ENCODE measurements around the gene SPRR2A.
"Not testable (repeated sequence)": the region's sequence is repeated elsewhere in the genome, so short reads cannot be mapped to it uniquely, and the experiment has no call there.

Gene SPRR2A

GRCh38 chr1:153057375-153057774 lies at the start of gene SPRR2A:
Gene SPRR2A (minus strand): TSS chr1:153057512. CDS start chr1:153056735, 777 bp downstream.
- DNase-seq, result no peak
- no peak for ATAC-seq

- no peak for ATAC-seq
- DNase-seq, result no peak
Observed at GRCh38 chr1:153100245-153100644, 42.9 kb upstream of the SPRR2A start.

DNA sequence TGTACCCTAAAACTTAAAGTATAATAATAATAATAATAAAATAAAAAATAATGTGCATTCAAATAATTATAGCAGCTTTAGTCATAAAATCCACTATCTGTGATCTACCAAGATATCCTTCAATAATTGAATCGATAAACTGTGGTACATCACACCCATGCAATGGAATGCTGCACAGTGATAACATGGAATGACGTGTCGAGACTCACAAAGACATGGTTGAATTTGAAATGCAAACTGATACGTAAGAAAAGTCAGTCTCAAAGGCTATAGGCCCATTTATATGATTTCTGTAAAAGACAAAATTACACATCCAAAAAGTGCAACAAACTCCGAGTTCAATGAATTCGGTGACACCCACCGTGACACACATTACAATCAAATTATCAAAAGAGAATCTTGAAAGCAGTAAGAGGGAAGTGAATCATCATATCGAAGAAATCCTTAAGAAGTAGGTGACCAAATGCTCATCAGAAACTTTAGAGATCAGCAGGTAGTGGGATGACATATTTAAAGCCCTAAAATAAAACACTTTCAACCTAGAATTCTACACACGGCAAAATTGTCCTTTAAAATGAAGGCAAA lies 42.2 kb upstream of the SPRR2A start:
- ATAC-seq (no peak), DNase-seq (no peak)

GRCh38 chr1:153095764-153096163 lies 38.5 kb upstream of the SPRR2A start:
- ATAC-seq, result no peak
- DNase-seq, result no peak

- ATAC-seq (no peak), DNase-seq (no peak)
Observed at GRCh38 chr1:153094426-153094825, 37.1 kb upstream of the SPRR2A start, which contains the start of gene SPRR2E. Gene SPRR2E (minus strand): TSS chr1:153094526. CDS start chr1:153093751, 775 bp downstream.

DNA sequence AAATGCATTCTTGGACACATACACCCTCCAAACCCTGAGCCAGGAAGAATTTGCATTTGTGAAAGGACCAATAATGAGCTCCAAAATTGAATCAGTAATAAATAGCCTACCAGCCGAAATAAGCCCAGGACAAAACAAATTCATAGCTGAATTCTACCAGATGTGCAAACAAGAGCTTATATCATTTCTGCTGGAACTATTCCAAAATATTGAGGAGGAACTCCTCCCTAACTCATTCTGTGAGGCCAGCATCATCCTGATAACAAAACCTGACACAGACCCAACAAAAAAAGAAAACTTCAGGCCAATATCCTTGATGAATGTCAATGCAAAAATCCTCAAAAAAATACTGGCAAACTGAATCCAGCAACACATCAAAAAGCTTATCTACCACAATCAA lies 30.3 kb upstream of the SPRR2A start:
- DNase-seq (no peak), ATAC-seq (no peak)

DNA sequence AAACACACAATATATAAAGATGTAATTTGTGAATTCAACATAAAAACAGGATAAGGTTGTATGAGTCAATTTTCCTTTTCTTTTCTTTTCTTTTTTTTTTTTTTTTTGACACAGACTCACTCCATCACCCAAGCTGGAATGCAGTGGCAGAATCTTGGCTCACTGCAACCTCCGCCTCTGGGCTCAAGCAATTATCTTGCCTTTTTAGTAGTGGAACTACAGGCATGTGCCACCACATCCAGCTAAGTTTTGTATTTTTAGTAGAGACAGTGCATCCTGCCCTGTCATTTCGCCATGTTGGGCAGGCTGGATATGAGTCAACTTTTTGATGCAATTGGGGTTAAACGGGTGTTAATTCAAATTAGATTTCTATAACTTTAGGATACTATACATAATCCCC lies 24.4 kb upstream of the SPRR2A start:
- no peak for ATAC-seq
- no peak for DNase-seq

- no peak for DNase-seq
Observed at GRCh38 chr1:153072806-153073726, 15.8 kb upstream of the SPRR2A start.

DNA sequence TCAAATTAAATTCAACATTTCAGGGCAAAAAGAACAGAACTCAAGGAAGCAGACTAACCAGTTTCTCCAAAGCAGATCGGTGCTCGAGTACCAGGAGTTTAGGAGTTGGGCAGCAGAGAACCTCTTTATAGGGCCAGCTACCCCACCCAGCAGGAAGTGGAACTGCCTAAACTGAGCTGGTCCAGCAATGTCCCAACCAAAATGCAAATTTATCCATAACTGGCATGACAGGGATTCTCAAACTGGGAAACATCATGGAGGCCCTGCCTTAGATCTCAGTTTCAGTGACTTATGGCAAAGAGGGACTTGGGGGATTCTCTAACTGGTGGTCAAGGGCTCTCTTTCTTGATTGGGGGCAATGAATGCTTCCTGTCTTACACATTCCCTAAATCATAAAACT lies 14.2 kb upstream of the SPRR2A start, which contains the start of gene SPRR2B:
TSS of gene SPRR2B (minus strand) at position 101 of the 400 bp plus-strand sequence. CDS start 772 bp downstream, outside the sequence.
- DNase-seq, result no peak
- no peak for ATAC-seq

More at GRCh38 chr1:153072806-153073726, 15.8 kb upstream of the SPRR2A start:
- no peak for ATAC-seq

GRCh38 chr1:153070243-153070642 lies 12.9 kb upstream of the SPRR2A start:
- ATAC-seq (no peak), DNase-seq (no peak)

DNA sequence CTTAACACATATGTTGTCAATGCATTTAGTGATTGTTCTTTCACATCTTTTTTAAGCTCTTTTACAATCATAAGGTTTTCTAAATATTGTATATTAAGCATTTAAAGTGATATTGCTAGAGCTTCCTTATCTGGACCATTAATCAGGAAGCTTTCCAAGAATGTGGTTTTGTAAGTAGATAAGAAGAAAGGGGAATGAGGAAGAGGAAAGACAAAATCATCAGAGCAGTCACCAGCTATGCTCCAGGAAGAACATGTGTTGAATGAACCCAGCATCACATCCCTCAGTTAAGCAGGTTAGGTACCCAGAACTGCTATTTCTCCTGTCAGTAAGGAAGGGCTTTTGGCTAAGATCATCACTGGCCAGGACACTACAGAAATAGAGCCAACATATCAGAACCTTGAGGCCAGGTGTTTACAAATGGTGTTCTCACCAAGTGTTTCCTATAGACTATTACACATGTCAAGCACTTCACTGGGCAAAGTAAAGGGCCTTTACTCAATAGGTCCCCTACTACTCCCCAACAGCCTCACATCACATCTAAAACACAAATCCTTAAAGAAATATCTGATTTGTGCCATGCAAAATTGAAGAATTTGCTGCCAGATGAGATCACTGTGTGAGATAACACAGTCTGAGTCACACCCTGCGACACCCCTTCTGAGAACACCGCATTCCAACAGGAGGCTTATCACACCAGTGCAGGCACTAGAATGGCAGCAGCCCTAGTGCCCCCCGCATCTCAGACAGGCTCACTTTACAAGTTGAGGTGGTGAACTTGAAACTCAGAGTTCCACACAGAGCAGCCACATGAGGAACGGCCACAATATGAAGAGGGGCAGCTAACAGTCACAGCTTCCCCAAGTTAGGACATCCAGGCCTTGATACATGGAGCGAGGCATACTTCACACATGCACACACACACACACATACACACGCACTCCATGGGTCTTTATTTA lies 1.8 kb upstream of the SPRR2A start:
- ATAC-seq, result no peak
- DNase-seq, result no peak

GRCh38 chr1:153058154-153058553 lies 842 bp upstream of the SPRR2A start:
- DNase-seq, result no peak
- ATAC-seq, result no peak

DNA sequence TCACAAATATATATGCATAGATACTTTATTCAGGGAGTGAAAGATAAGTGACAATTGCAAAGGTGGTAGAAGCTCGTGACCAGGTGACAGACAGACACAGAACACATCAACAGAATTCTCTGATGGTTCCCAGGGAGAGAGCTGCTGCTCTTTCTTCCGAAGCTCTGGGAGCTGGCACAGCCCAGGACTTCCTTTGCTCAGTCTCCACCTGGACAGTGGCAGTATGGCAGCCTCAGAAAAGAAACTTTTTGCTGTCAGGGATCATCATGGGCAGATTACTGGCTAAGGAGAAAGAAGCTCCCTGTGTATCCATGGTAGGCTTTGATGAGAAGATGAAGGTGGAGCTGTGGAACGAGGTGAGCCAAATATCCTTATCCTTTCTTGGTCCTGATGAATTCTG lies 1.2 kb downstream of the SPRR2A start:
- not testable (repeated sequence) for ATAC-seq, DNase-seq

GRCh38 chr1:153049211-153049610 lies 8.1 kb downstream of the SPRR2A start:
- DNase-seq, result no peak
- ATAC-seq, result no peak

GRCh38 chr1:153040950-153041631 lies 16.2 kb downstream of the SPRR2A start, which contains the start of gene SPRR2D:
Gene SPRR2D (minus strand): TSS chr1:153041120. CDS start chr1:153040346, 774 bp downstream.
- no peak for ATAC-seq
- no peak for DNase-seq

DNA sequence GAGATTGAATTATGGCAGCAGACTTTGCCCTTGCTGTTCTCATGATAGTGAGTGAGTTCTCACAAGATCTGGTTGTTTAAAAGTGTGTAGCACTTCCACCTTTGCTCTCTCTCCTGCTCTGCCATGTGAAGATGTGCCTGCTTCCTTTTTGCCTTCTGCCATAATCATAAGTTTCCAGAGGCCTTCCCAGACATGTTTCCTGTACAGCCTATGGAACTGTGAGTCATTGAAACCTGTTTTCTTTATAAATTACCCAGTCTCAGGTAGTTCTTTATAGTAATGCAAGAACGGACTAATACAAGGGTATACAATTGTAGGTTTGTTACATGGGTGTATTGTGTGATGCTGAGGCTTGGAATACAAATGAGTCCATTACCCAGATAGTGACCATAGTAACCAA lies 22.1 kb downstream of the SPRR2A start:
- DNase-seq (no peak), ATAC-seq (no peak)

DNA sequence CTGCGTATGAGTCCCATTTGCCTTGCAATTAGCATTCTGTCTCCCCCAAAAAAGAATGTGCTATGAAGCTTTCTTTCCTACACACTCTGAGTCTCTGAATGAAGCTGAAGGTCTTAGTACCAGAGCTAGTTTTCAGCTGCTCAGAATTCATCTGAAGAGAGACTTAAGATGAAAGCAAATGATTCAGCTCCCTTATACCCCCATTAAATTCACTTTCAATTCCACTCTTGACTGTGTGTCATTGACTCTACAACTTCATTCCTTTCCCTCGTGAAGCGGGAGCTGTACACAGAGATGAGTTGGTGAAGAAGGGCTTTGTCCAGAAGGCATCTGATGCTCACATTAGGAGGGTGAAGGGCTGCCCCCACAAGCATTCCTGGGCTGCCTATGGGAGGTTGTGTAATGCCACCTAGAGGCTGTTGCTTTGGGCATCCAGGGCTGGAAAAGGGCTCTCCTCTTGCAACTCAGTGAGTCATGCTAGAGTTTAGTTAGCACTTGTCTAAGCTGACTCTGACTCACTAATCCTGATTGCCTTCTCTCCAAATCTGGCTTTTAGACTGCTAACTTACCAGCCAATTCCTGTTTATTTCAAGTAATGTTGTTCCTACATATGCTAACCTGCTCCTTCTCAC lies 24.5 kb downstream of the SPRR2A start:
- peak; percentile 52 for ATAC-seq
- no peak for DNase-seq

DNA sequence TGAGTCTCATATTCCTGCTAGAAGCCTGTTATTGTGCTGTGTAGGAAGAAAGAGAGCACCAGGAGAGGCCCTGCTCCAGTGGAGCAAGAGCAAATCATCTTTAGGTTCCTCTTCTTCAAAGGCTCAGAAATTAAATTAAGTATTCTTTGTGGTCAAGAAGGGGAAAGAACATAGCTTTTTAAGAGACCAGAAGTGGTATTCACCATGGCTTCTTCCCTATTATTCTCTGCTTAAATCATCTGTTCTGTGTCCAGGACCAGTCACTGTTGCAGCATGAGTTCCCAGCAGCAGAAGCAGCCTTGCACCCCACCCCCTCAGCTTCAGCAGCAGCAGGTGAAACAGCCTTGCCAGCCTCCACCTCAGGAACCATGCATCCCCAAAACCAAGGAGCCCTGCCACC lies 25.2 kb downstream of the SPRR2A start:
- DNase-seq (no peak), ATAC-seq (no peak)

GRCh38 chr1:153030895-153031294 lies 26.4 kb downstream of the SPRR2A start, which contains the start of gene SPRR1B:
Gene SPRR1B (plus strand): TSS chr1:153031203. CDS start chr1:153032346, 1,143 bp downstream.
- DNase-seq (no peak), ATAC-seq (no peak)

- no peak for ATAC-seq
- DNase-seq, result no peak
Observed at GRCh38 chr1:153028766-153029165, 28.5 kb downstream of the SPRR2A start.

GRCh38 chr1:153025797-153026196 lies 31.5 kb downstream of the SPRR2A start:
- DNase-seq, result no peak
- ATAC-seq, result no peak
